Lung (tissue), 12 donors: Measurements from ENCODE around the gene CFAP58. TPM values are rescaled to one million over a fixed set of nuclear protein-coding genes. Genes with fewer than 3 reads are reported as not detected.

Experiments used
- ATAC-seq: fragments of 200-7000 bp; cut with Tn5 transposase; one replicate; pipeline ENCODE4 v1.9.1; 2020; ENCODE audit warnings: moderate number of reproducible peaks; ENCODE audit not compliant: insufficient read depth, low FRiP score
- DNase-seq, 3 donors: peaks; one replicate each; pipeline ENCODE4 v3.0.0-alpha.2; 2013 to 2017
- H3K27ac ChIP-seq, 2 donors: one replicate each; pipeline ENCODE4 v1.5.1; 2013; ENCODE audit warnings: mild to moderate bottlenecking in 2 of 2, moderate library complexity in 2 of 2, control low read depth in 1 of 2, inconsistent platforms in 1 of 2, low read depth in 1 of 2, low read length in 1 of 2
- H3K27me3 ChIP-seq, 3 donors: one replicate each; pipeline ENCODE4 v1.5.1; 2013; ENCODE audit warnings: low read length in 2 of 3; ENCODE audit not compliant: control insufficient read depth in 3 of 3, insufficient read depth in 3 of 3
- H3K36me3 ChIP-seq, 4 donors: one replicate each; pipeline ENCODE4 v1.5.1; 2013; ENCODE audit warnings: low read length in 4 of 4, mild to moderate bottlenecking in 1 of 4, moderate library complexity in 1 of 4; ENCODE audit not compliant: control insufficient read depth in 4 of 4, insufficient read depth in 4 of 4
- H3K4me1 ChIP-seq, 5 donors: one replicate each; pipeline ENCODE4 v1.5.1; 2013; ENCODE audit warnings: low read length in 5 of 5, mild to moderate bottlenecking in 2 of 5, moderate library complexity in 1 of 5; ENCODE audit not compliant: control insufficient read depth in 5 of 5, insufficient read depth in 5 of 5
- H3K4me3 ChIP-seq: one replicate; pipeline ENCODE4 v1.5.1; 2013; ENCODE audit warnings: mild to moderate bottlenecking, control low read depth, moderate library complexity
- H3K9ac ChIP-seq, 2 donors: one replicate each; pipeline ENCODE4 v1.5.1; 2013; ENCODE audit warnings: low read length in 2 of 2, control low read depth in 1 of 2; ENCODE audit not compliant: insufficient read depth in 1 of 2
- H3K9me3 ChIP-seq, 4 donors: one replicate each; pipeline ENCODE4 v1.5.1; 2013; ENCODE audit warnings: low read length in 3 of 4, mild to moderate bottlenecking in 1 of 4, moderate library complexity in 1 of 4; ENCODE audit not compliant: control insufficient read depth in 4 of 4, insufficient read depth in 3 of 4
- CTCF ChIP-seq: IDR thresholded peaks from 2 replicates; pipeline ENCODE4 v1.5.1; 2012; ENCODE audit warnings: mild to moderate bottlenecking; ENCODE audit errors: control extremely low read depth, extremely low read depth
- WGBS, 2 donors: extraction: QIAGEN DNeasy Blood & Tissue Kit; methylation state at CpG; one replicate each; pipeline ENCODE4 v1.1.7; 2013; 5-methylcytosine and 5-hydroxymethylcytosine counted together
- polyA plus RNA-seq, 2 donors: library from polyadenylated mRNA; stranded (reverse); fragments of 200-250 nt; gene quantifications; one replicate each; pipeline ENCODE4 v1.2.1, GENCODE V29; 2013
- total RNA-seq, 2 donors: library from RNA; depleted of rRNA in 1 of 2; stranded (reverse); fragments of >200 nt in 1 of 2; gene quantifications; one replicate each; pipeline ENCODE4 v1.2.1, GENCODE V29; 2014 to 2021
- donor health status: control.
- donor health status: control.
- donor health status: Bipolar disorder and iron deficiency.
- donor health status: healthy.
- donor health status: DM: yes; HTN: yes; CAD: no.

The CFAP58 gene
- total and polyA plus RNA-seq, 4 donors: 1.4 to 5.4 (median 3.6) TPM

DNA sequence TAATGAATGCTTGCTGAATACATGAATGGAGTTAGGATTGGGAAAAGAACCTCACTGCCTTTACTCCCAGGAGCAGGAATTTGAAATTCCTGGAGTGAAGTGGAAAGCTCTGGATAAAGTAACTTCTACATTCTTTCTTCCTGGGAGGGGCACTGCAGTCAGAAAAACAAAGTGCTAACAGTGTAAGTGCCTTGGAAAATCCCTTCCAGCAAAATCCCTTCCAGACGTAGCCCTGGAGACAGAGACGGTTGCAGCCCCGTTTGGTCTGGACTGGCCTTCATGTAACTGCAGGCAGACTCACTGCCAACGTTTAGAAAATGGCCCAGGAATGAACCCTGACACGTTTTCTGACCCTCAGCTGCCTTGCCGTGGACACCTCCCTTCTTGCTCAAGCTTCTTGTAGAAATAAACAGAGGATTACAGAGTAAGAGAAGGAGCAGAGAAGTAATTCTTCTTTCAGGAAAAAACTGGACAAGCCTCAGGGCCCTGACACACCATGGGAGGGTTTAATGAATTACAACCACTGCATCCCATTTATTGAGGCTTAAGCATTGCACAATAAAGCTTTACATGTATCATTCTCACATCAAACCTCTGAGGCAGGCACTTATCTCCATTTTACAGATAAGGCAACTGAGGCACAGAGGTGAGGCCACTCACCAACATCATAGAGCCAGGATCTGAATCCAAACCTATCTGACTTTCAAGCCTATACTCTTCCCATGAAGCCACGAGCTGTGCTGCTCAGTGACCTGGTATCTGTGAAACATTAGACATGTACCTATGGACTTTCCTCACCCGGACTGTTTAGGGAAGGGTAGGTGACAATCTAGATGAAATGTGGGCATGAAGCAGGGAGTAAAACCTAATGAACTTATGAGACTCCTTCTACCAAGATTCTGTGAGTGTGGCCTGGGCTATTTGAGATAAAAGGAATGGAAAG is 23.2 kb upstream of the CFAP58 start:
- peak; percentile 5 for ATAC-seq
- peak; percentile 75 to 85 (median 82) for DNase-seq

GRCh38 chr10:104331208-104331838 is 22.3 kb upstream of the CFAP58 start:
- Histone ChIP-seq H3K9me3 (no peaks in the 10 kb centered on the region), H3K27ac (peak overlapping the region; percentile 83 to 94), H3K36me3 (peaks cover 0 to 2% (median 0%) of the 10 kb centered on the region in 4 donors), H3K4me1 (peaks cover 48 to 79% (median 64%) of the 10 kb centered on the region in 5 donors), H3K27me3 (no peaks in the 10 kb centered on the region), H3K9ac (peak overlapping the region in 1 of 2 donors; percentile 65), H3K4me3 (no peak overlapping the region)
- TF ChIP-seq CTCF: no peak
- peak; percentile 2 for ATAC-seq
- peak; percentile 83 to 91 (median 87) for DNase-seq
- 39 to 74% methylated on average over 9 of the region's 9 CpGs for WGBS, 2 donors

More for the DNA sequence above, 23.2 kb upstream of the CFAP58 start:
- Histone ChIP-seq H3K27me3 (no peaks in the 10 kb centered on the region), H3K9me3 (no peaks in the 10 kb centered on the region), H3K9ac (peak overlapping the region in 1 of 2 donors; percentile 65), H3K36me3 (peaks cover 0 to 2% (median 0%) of the 10 kb centered on the region in 4 donors), H3K27ac (peak overlapping the region; percentile 83 to 94), H3K4me3 (no peak overlapping the region), H3K4me1 (peaks cover 47 to 82% (median 73%) of the 10 kb centered on the region in 5 donors)
- TF ChIP-seq CTCF: no peak
- 26 to 42% methylated on average over 8 of the region's 8 CpGs for WGBS, 2 donors

- ATAC-seq (no peak), DNase-seq (no peak)
- no peaks in the 10 kb centered on the region for H3K9me3 ChIP-seq
- peak overlapping the region; percentile 54 to 94 for H3K27ac ChIP-seq
- TF ChIP-seq CTCF: no peak
- peaks cover 0 to 2% (median 0%) of the 10 kb centered on the region in 4 donors for H3K36me3 ChIP-seq
- H3K4me3 ChIP-seq: no peak overlapping the region
- peaks cover 54 to 77% (median 58%) of the 10 kb centered on the region in 5 donors for H3K4me1 ChIP-seq
- 72 to 82% methylated on average over 11 of the region's 11 CpGs for WGBS, 2 donors
- no peaks in the 10 kb centered on the region for H3K27me3 ChIP-seq
- no peak overlapping the region for H3K9ac ChIP-seq
Observed at GRCh38 chr10:104332243-104333031, 21.2 kb upstream of the CFAP58 start.
